Dendritic cell treated with granulocyte-macrophage colony-stimulating factor and Interleukin-4, amounts not matched to agents 40 ng/mL and 50 ng/mL, for 4 days (primary cell): ENCODE data around the gene C2orf74.
"Not testable (repeated sequence)": the region's sequence is repeated elsewhere in the genome, so short reads cannot be mapped to it uniquely, and the experiment has no call there.

Experiments
- H3K27ac Mint-ChIP-seq: one replicate; pipeline ENCODE4 v1.8.0; 2022; ENCODE audit warnings: mild to moderate bottlenecking, mixed read lengths
- H3K27me3 Mint-ChIP-seq: one replicate; pipeline ENCODE4 v1.8.0; 2022; ENCODE audit warnings: mild to moderate bottlenecking, mixed read lengths
- H3K36me3 Mint-ChIP-seq: one replicate; pipeline ENCODE4 v1.8.0; 2022; ENCODE audit warnings: low read depth, mixed read lengths
- H3K4me1 Mint-ChIP-seq: one replicate; pipeline ENCODE4 v1.8.0; 2022; ENCODE audit warnings: low read depth, mixed read lengths
- H3K4me3 Mint-ChIP-seq: one replicate; pipeline ENCODE4 v1.8.0; 2022; ENCODE audit warnings: mild to moderate bottlenecking, moderate library complexity, mixed read lengths
- H3K9me3 Mint-ChIP-seq: one replicate; pipeline ENCODE4 v1.8.0; 2022; ENCODE audit warnings: mixed read lengths
- intact Hi-C: fragments of 100-400 bp; cut with micrococcal nuclease; formaldehyde crosslinking; loops from one replicate; pipeline ENCODE4 v1.15.0; 2022

C2orf74 gene

GRCh38 chr2:61161888-61162287 is at the start of gene C2orf74:
C2orf74 (plus strand) TSS chr2:61162188; CDS start chr2:61162515, 327 bp downstream.
- intact Hi-C loops = no loop called here
- Mint-ChIP-seq H3K9me3 (no peaks in the 10 kb centered on the region), H3K27ac (peak within 1 kb of the TSS; percentile 26), H3K27me3 (no peaks in the 10 kb centered on the region), H3K4me3 (no peak within 1 kb of the TSS), H3K36me3 (peaks cover 57% of the 10 kb centered on the region), H3K4me1 (peaks cover 49% of the 10 kb centered on the region)

GRCh38 chr2:61114147-61114546 is 47.8 kb upstream of the C2orf74 start:
- no peaks in the 10 kb centered on the region for H3K9me3 Mint-ChIP-seq
- peaks cover 78% of the 10 kb centered on the region for H3K36me3 Mint-ChIP-seq
- intact Hi-C loops = no loop called here
- no peak overlapping the region for H3K4me3 Mint-ChIP-seq
- H3K27me3 Mint-ChIP-seq = no peaks in the 10 kb centered on the region
- H3K4me1 Mint-ChIP-seq = no peaks in the 10 kb centered on the region
- no peak overlapping the region for H3K27ac Mint-ChIP-seq

GRCh38 chr2:61116302-61116701 is 45.7 kb upstream of the C2orf74 start:
- H3K9me3 Mint-ChIP-seq = no peaks in the 10 kb centered on the region
- H3K27ac Mint-ChIP-seq = no peak overlapping the region
- no peaks in the 10 kb centered on the region for H3K4me1 Mint-ChIP-seq
- H3K36me3 Mint-ChIP-seq = peaks cover 72% of the 10 kb centered on the region
- no peaks in the 10 kb centered on the region for H3K27me3 Mint-ChIP-seq
- H3K4me3 Mint-ChIP-seq = no peak overlapping the region
- intact Hi-C loops = no loop called here

GRCh38 chr2:61117534-61117933 is 44.5 kb upstream of the C2orf74 start:
- Mint-ChIP-seq H3K27me3 (no peaks in the 10 kb centered on the region), H3K9me3 (no peaks in the 10 kb centered on the region), H3K36me3 (peaks cover 61% of the 10 kb centered on the region), H3K27ac (no peak overlapping the region), H3K4me1 (no peaks in the 10 kb centered on the region), H3K4me3 (no peak overlapping the region)
- intact Hi-C loops = no loop called here

- Mint-ChIP-seq H3K4me1 (no peaks in the 10 kb centered on the region), H3K4me3 (no peak overlapping the region), H3K27me3 (no peaks in the 10 kb centered on the region), H3K36me3 (peaks cover 7% of the 10 kb centered on the region), H3K27ac (no peak overlapping the region), H3K9me3 (no peaks in the 10 kb centered on the region)
- intact Hi-C loops = no loop called here
Observed at GRCh38 chr2:61125123-61125710, 36.8 kb upstream of the C2orf74 start.

GRCh38 chr2:61125798-61126197 is 36.2 kb upstream of the C2orf74 start:
- no peak overlapping the region for H3K4me3 Mint-ChIP-seq
- peaks cover under 1% of the 10 kb centered on the region for H3K36me3 Mint-ChIP-seq
- H3K4me1 Mint-ChIP-seq = no peaks in the 10 kb centered on the region
- no peaks in the 10 kb centered on the region for H3K27me3 Mint-ChIP-seq
- H3K27ac Mint-ChIP-seq = no peak overlapping the region
- no peaks in the 10 kb centered on the region for H3K9me3 Mint-ChIP-seq
- intact Hi-C loops = no loop called here

GRCh38 chr2:61128122-61128521 is 33.9 kb upstream of the C2orf74 start:
- intact Hi-C loops, H3K27me3 Mint-ChIP-seq, H3K27ac Mint-ChIP-seq, H3K4me3 Mint-ChIP-seq, H3K4me1 Mint-ChIP-seq, H3K9me3 Mint-ChIP-seq, H3K36me3 Mint-ChIP-seq: not testable (repeated sequence)

- H3K27me3 Mint-ChIP-seq = no peaks in the 10 kb centered on the region
- no peaks in the 10 kb centered on the region for H3K36me3 Mint-ChIP-seq
- intact Hi-C loops = no loop called here
- peaks cover 5% of the 10 kb centered on the region for H3K4me1 Mint-ChIP-seq
- H3K9me3 Mint-ChIP-seq = no peaks in the 10 kb centered on the region
- no peak overlapping the region for H3K4me3 Mint-ChIP-seq
- H3K27ac Mint-ChIP-seq = no peak overlapping the region
Observed at GRCh38 chr2:61134141-61134540, 27.8 kb upstream of the C2orf74 start.

- no peak overlapping the region for H3K4me3 Mint-ChIP-seq
- H3K4me1 Mint-ChIP-seq = peaks cover 5% of the 10 kb centered on the region
- H3K36me3 Mint-ChIP-seq = no peaks in the 10 kb centered on the region
- H3K27me3 Mint-ChIP-seq = no peaks in the 10 kb centered on the region
- H3K27ac Mint-ChIP-seq = no peak overlapping the region
- intact Hi-C loops = no loop called here
- no peaks in the 10 kb centered on the region for H3K9me3 Mint-ChIP-seq
Observed at GRCh38 chr2:61135510-61135909, 26.5 kb upstream of the C2orf74 start.

GRCh38 chr2:61138859-61139258 is 23.1 kb upstream of the C2orf74 start:
- H3K4me1 Mint-ChIP-seq = peaks cover 5% of the 10 kb centered on the region
- intact Hi-C loops = no loop called here
- no peaks in the 10 kb centered on the region for H3K9me3 Mint-ChIP-seq

GRCh38 chr2:61141151-61141550 is 20.8 kb upstream of the C2orf74 start:
- H3K36me3 Mint-ChIP-seq = peaks cover 7% of the 10 kb centered on the region
- H3K27me3 Mint-ChIP-seq = no peaks in the 10 kb centered on the region
- H3K9me3 Mint-ChIP-seq = no peaks in the 10 kb centered on the region
- no peak overlapping the region for H3K27ac Mint-ChIP-seq
- H3K4me1 Mint-ChIP-seq = no peaks in the 10 kb centered on the region
- intact Hi-C loops = loop anchor here (10.0 kb wide), 1 partner anchor 624 kb away; no protein-coding TSS in a partner anchor
- H3K4me3 Mint-ChIP-seq = no peak overlapping the region

More at GRCh38 chr2:61138859-61139258, 23.1 kb upstream of the C2orf74 start:
- Mint-ChIP-seq H3K27me3 (no peaks in the 10 kb centered on the region), H3K4me3 (no peak overlapping the region), H3K36me3 (no peaks in the 10 kb centered on the region), H3K27ac (no peak overlapping the region)

GRCh38 chr2:61144697-61145268 is 17.2 kb upstream of the C2orf74 start:
- no peaks in the 10 kb centered on the region for H3K4me1 Mint-ChIP-seq
- intact Hi-C loops = loop anchor here (1.0 to 10.0 kb wide), 2 partner anchors 33 to 620 kb away; no protein-coding TSS in a partner anchor
- no peaks in the 10 kb centered on the region for H3K27me3 Mint-ChIP-seq
- peak overlapping the region; percentile 88 for H3K27ac Mint-ChIP-seq
- H3K36me3 Mint-ChIP-seq = peaks cover 22% of the 10 kb centered on the region
- H3K4me3 Mint-ChIP-seq = peak overlapping the region; percentile 83
- H3K9me3 Mint-ChIP-seq = no peaks in the 10 kb centered on the region

- H3K27ac Mint-ChIP-seq = peak overlapping the region; percentile 88
Observed at GRCh38 chr2:61145990-61146389, 16.0 kb upstream of the C2orf74 start.

GRCh38 chr2:61148091-61148490 is 13.9 kb upstream of the C2orf74 start:
- H3K9me3 Mint-ChIP-seq, H3K4me3 Mint-ChIP-seq, H3K27ac Mint-ChIP-seq, H3K27me3 Mint-ChIP-seq, H3K4me1 Mint-ChIP-seq: not testable (repeated sequence)
- H3K36me3 Mint-ChIP-seq = peaks cover 43% of the 10 kb centered on the region
- intact Hi-C loops = loop anchor here (10.0 kb wide), 1 partner anchor 617 kb away; no protein-coding TSS in a partner anchor

More at GRCh38 chr2:61145990-61146389, 16.0 kb upstream of the C2orf74 start:
- Mint-ChIP-seq H3K27me3 (no peaks in the 10 kb centered on the region), H3K4me1 (no peaks in the 10 kb centered on the region), H3K36me3 (peaks cover 33% of the 10 kb centered on the region), H3K9me3 (no peaks in the 10 kb centered on the region), H3K4me3 (no peak overlapping the region)
- intact Hi-C loops = loop anchor here (1.0 to 10.0 kb wide), 2 partner anchors 31 to 619 kb away; no protein-coding TSS in a partner anchor
